ENCODE measurements around the gene AOAH.

The AOAH gene

GRCh38 chr7:36591636-36592035, 132.7 kb downstream of the AOAH start:
- H3K4me3 ChIP-seq (ENCODE audit: low read depth, low read length): no peak overlapping the region
- no peak for TF ChIP-seq CTCF (IDR thresholded peaks at IDR 0.05; ENCODE audit: control insufficient read depth, extremely low read depth, insufficient read depth)
- no peak for DNase-seq (ENCODE audit: low read depth)

- no peak overlapping the region for H3K4me3 ChIP-seq (ENCODE audit: low read depth, low read length)
- DNase-seq (ENCODE audit: low read depth): no peak
- TF ChIP-seq CTCF (IDR thresholded peaks at IDR 0.05; ENCODE audit: control insufficient read depth, extremely low read depth, insufficient read depth): no peak
Observed at GRCh38 chr7:36589391-36589790, 134.9 kb downstream of the AOAH start.

- DNase-seq (ENCODE audit: low read depth): no peak
- no peak for TF ChIP-seq CTCF (IDR thresholded peaks at IDR 0.05; ENCODE audit: control insufficient read depth, extremely low read depth, insufficient read depth)
- no peak overlapping the region for H3K4me3 ChIP-seq (ENCODE audit: low read depth, low read length)
Observed at GRCh38 chr7:36583318-36583717, 141.0 kb downstream of the AOAH start.

- DNase-seq (ENCODE audit: low read depth): no peak
- no peak overlapping the region for H3K4me3 ChIP-seq (ENCODE audit: low read depth, low read length)
- TF ChIP-seq CTCF (IDR thresholded peaks at IDR 0.05; ENCODE audit: control insufficient read depth, extremely low read depth, insufficient read depth): no peak
Observed at GRCh38 chr7:36575832-36576231, 148.5 kb downstream of the AOAH start.

DNA sequence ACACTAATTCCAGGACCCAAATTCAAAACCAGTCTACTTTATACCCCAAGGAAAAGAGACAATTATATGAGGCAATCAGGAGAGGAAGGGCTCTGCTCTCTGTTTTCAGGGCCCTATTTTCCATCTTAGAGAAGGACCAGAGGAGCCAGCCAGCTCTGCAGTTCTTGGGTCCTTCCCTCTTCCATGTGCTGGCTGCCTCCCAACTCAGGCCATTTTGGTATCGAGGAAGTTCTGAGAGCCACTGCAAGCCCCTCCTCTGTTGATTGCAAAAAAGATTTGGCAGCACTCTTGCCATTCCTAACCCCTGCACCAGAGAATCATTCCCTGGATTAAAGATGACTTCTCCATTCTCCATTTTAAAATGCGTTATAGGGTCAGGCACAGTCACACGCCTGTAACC, 151.2 kb downstream of the AOAH start:
- no peak overlapping the region for H3K4me3 ChIP-seq (ENCODE audit: low read depth, low read length)
- no peak for DNase-seq (ENCODE audit: low read depth)
- TF ChIP-seq CTCF (IDR thresholded peaks at IDR 0.05; ENCODE audit: control insufficient read depth, extremely low read depth, insufficient read depth): no peak

DNA sequence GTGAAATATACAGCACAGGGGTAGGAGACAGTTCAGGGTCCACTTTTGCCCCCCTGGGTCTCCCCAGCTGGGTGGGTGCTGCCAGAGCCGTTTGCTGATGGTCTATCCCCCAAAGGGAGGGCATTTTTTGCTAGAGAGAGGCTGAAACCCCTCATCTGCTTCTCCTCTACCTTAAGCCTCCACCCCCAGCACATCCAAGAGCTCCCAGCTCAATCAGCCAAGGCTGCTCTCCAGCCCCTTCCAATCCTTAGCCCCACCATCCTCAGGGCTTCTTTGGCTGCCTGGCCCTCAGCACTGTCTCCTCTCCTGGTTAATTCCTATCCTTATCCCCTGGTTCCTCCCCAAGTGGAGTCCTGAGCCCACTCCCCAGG, 153.1 kb downstream of the AOAH start:
- H3K4me3 ChIP-seq (ENCODE audit: low read depth, low read length): no peak overlapping the region
- TF ChIP-seq CTCF (IDR thresholded peaks at IDR 0.05; ENCODE audit: control insufficient read depth, extremely low read depth, insufficient read depth): no peak
- DNase-seq (ENCODE audit: low read depth): no peak

DNA sequence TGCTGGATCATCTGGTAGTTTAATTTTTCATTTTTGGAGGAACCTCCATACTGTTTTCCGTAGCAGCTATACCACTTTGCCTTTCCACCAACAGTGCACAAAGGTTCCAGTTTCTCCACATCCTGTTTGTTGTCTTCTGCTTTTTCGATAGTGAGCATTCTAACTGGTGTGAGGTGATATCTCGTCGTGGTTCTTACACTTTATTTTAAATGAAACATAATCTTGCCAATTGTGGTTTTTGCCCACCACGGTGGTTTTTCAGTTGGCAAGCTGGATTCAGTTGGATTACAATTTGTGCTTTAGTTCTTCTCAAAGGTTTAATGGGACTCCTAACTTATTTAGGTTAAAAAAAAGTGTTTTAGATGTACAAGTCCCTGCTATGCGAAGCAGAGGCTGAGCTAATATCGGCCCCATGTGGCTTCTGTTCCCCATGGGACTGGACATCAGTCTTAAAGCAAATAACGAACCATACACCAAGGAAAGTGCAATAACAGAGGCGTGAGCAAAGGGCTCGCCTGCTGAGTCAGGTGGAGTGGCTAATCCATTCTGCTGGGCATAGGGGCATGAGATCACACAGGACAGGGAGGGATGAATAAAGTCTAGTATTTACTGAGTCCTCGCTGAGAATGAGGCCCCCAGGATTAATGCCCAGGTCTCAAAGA, 153.6 kb downstream of the AOAH start:
- DNase-seq (ENCODE audit: low read depth): no peak
- TF ChIP-seq CTCF (IDR thresholded peaks at IDR 0.05; ENCODE audit: control insufficient read depth, extremely low read depth, insufficient read depth): no peak
- H3K4me3 ChIP-seq (ENCODE audit: low read depth, low read length): no peak overlapping the region
